Measurements from ENCODE around the gene CAMK4.
A peak's percentile ranks its signal among the peaks of the same experiment; 100 is the strongest.

The CAMK4 gene

DNA sequence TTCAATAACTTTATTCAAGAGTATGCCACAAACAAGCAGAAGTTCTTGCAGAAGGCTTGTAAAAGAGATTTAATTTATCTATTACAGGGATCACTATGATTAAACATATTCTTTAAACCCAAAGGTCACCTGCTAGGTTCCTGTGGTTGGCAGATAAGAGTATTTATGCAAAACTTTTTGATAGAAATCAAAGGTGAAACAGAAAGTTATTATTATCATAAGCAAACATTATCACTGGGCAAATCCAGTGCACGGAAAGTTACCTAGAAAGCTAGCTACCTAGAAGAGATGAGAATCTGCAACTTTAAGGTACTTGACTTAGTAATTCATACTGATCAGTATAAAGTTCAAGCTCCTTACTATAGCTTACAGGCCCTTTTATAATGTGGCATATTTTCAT is 284.9 kb downstream of the CAMK4 start:
- TF ChIP-seq, protein P1, sequence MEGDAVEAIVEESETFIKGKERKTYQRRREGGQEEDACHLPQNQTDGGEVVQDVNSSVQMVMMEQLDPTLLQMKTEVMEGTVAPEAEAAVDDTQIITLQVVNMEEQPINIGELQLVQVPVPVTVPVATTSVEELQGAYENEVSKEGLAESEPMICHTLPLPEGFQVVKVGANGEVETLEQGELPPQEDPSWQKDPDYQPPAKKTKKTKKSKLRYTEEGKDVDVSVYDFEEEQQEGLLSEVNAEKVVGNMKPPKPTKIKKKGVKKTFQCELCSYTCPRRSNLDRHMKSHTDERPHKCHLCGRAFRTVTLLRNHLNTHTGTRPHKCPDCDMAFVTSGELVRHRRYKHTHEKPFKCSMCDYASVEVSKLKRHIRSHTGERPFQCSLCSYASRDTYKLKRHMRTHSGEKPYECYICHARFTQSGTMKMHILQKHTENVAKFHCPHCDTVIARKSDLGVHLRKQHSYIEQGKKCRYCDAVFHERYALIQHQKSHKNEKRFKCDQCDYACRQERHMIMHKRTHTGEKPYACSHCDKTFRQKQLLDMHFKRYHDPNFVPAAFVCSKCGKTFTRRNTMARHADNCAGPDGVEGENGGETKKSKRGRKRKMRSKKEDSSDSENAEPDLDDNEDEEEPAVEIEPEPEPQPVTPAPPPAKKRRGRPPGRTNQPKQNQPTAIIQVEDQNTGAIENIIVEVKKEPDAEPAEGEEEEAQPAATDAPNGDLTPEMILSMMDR (conservative IDR thresholded peaks at IDR 0.05) = no peak
- no peak overlapping the region for H3K27ac ChIP-seq

DNA sequence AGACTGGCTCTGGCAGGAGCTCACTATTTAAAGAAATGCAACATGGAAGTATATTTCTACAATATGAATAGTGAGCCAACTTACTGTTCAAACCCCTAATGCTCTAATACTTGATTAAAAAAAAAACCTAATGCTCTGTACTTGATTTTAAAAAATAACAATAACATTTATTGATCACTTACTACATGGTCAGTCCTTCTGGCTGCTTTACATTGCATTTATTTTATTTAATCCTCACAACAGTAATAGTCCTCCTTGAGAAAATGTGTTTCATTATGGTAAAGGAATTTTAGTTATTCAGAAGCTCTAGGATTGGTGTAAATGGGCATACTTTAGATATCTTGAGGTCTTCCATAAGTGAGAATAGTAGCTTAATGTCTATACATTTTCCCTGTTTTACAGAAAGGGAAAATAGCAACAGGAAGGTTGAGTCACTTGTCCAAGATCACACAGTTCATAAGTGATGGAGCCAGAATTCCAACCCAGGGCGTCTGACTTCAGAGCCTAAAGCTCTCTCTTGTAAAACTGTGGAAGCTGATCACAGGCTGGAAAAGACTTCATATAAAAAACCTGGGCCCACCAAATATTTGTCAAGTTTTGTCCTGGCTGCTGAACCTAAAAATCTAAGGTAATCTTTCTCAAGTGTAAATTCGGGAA is 287.1 kb downstream of the CAMK4 start:
- no peak overlapping the region; the same call in 1 of the 2 replicates for H3K27ac ChIP-seq
- TF ChIP-seq, protein P1 (conservative IDR thresholded peaks at IDR 0.05) = no peak

DNA sequence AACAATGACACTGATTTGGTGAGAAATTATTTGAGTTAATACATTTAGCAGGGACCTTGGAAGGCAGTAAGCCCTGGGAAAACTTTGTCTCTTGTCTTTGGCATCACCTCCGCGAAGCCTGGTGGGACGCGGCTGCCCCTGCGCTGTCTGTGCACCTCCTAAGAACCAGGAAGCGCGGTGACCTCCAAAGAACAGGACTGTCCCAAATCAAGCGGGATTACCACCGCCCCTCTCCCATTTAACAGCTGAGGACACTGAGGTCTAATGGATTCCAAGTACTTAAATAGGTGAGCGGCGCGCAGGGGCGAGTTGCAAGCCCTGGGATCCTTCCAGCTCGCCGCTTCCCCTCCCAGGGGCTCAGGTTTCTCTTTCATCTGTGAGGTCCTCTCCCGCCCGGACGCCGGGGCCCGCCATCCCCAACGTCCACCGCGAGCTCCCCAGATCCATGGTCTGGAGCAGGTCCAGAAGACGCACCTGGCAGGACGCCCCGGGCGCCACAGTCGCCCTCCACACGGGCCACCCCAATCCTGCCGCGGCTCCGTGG is 287.7 kb downstream of the CAMK4 start:
- peak overlapping the region; percentile 70 for H3K27ac ChIP-seq
- TF ChIP-seq, protein P1 (conservative IDR thresholded peaks at IDR 0.05) = no peak

DNA sequence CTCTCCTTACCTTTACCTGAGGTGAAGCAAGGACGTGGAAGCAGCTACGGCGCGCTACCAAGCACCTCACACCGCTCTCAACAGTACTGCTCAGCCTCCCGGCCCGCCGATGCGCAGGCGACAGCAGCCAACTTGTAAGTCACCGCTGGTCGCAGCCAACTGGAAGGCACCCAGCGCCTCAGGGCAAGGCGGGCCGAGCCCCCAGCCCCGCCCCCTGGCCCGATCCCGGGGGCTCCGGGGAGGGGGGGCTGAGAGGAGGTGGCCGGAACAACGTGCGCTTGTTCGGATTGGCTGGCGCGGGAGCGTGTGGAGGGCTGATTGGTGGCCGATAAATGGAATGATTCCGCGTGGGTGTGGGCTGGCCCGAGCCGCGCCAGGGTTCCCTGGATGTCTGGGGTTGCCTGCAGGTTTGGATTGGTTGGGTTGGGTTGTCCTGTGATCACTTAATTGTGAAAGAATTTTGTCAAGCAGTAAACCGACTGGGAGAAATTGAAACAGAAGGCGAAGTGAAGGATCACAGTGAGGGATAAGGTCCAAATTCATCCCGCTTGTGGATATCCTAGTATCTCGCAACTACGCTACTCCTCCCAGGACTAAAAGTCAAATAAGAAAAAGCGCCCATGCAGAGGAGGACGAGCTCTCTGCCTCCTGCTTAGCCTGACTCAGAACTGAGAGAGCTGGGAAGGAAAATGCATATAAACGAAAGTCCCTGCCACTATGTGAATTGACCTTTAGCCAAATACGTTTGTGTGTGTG is 288.4 kb downstream of the CAMK4 start, which contains the start of gene STARD4:
STARD4 (minus strand) TSS at position 161 of the 756 bp plus-strand sequence. CDS start 5,102 bp downstream, outside the sequence.
- H3K27ac ChIP-seq = peak within 1 kb of the TSS; percentile 70
- TF ChIP-seq, protein P1 (conservative IDR thresholded peaks at IDR 0.05) = no peak

DNA sequence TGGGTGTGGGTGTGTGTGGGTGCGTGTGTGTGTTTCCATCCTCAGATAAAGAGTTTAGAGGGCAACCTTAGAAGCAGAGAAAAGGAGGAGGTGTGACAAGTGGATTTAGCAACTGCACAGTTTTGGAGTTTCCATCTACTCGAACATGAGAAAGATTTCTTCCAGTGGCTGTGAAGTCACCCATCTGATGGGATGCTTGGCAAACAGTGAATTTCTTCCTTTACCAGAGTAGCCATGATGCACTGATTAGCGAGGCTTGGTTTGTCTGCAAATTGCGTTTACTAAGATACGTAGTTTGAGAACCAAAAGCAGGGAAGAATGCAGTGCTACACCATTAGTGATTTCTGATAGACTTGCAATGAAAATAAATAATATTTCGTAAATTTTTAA is 288.9 kb downstream of the CAMK4 start:
- peak overlapping the region; percentile 70 for H3K27ac ChIP-seq
- TF ChIP-seq, protein P1 (conservative IDR thresholded peaks at IDR 0.05) = no peak

DNA sequence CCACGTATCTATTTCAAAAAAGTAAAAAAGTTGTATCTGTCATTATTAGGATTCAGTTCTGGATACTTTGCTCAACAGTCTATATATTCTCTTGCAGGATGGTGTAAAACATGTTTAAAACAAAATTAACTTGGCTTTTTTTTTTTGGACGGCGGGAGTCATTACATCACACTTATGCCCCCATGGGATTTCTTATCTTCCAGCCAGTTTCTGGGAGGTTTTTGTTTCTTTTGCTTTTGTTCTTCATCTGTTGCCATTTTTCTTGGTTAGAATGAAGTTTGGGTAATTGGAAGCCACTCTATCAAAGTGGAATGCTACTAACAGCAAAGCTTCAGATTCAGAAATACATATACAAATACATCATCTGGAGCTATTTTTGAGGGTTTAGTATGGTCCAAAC is 289.9 kb downstream of the CAMK4 start:
- H3K27ac ChIP-seq = no peak overlapping the region
- TF ChIP-seq, protein P1 (conservative IDR thresholded peaks at IDR 0.05) = no peak

DNA sequence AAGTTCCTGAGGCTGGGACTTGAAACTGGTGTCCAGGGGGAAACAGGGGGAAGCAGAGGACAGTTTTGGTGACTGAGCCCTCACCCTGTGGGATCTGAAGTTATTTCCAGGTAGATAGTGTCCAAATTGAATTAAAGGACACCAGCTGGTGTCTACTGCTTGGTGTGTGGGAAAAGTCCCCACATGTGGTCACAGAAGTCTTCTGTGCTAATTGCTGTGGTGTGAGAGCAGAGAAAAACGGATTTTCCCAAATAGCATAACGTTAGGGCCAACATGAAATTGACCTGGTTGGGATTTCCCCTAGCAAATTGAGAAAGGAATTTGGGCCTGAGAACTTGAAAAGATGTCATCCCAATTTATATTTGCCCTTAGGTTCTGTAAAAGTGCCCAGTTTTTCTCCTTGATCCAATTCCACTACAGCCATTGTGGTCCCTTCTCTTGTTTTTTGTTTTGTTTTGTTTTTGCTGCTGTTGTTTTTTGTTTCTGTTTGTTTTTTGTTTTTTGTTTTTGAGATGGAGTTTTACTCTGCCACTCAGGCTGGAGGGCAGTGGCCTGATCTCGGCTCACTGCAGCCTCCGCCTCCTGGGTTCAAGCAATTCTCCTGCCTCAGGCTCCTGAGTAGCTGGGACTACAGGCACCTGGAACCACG is 293.8 kb downstream of the CAMK4 start:
- TF ChIP-seq, protein P1 (conservative IDR thresholded peaks at IDR 0.05) = no peak
- H3K27ac ChIP-seq = no peak overlapping the region

Data from VCaP (cell line).